ENCODE measurements around the gene PRADC1. TPM values are rescaled to one million over a fixed set of nuclear protein-coding genes. Genes with fewer than 3 reads are reported as not detected.
A peak's percentile ranks its signal among the peaks of the same experiment; 100 is the strongest.
"Not testable (repeated sequence)": the region's sequence is repeated elsewhere in the genome, so short reads cannot be mapped to it uniquely, and the experiment has no call there.

Gene PRADC1
- total RNA-seq, 1 donor from 2014 or later, result 26.8 TPM

DNA sequence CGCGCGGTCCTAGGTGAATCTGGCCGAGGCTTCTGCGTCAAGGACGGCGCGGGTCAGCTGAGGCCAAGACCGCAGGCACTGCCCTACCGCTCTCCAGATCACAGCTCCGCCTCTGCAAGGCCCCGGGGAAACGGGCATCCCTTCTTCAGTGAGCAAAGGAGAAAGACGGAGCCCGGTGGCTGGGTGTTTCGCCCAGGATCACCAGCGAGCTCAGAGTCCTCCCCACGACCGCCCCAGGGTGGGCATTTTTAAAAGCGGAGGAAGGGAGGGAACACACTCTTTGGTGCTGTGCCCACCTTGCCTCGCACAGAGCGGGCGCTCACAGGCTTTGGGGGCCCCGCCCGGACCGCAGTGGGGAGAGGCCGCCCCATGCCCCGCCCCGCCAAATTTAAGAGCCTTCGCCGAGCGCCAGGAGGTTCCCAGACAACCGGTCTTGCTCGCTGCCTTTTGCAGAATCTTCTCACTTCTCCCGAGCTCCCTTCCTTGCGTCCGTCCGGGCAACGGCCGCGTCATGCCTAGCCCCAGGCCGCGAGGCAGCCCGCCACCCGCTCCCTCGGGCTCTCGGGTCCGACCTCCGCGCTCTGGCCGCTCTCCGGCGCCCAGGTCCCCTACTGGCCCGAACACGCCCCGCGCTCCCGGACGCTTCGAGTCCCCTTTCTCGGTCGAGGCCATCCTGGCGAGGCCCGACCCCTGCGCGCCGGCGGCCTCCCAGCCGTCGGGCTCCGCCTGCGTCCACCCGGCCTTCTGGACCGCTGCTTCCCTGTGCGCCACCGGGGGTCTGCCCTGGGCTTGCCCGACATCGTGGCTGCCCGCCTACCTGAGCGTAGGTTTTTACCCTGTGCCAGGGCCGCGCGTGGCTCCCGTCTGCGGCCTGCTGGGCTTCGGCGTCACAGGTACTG is 30.6 kb downstream of the PRADC1 start, which contains the start of gene NOTO:
NOTO (plus strand) TSS at position 419 of the 899 bp plus-strand sequence; CDS start at position 512, 93 bp downstream.
- H3K27ac Mint-ChIP-seq (ENCODE audit: unreplicated experiment), result no peak within 1 kb of the TSS
- no peak for TF ChIP-seq CTCF (IDR thresholded peaks at IDR 0.05; ENCODE audit: partially characterized antibody, unreplicated experiment)
- peaks cover 14% of the 10 kb centered on the region for H3K27me3 Mint-ChIP-seq (ENCODE audit: unreplicated experiment)
- peak within 1 kb of the TSS; percentile 70 for H3K4me3 Mint-ChIP-seq (ENCODE audit: unreplicated experiment)
- H3K4me1 Mint-ChIP-seq (ENCODE audit: low read depth, unreplicated experiment), result no peaks in the 10 kb centered on the region
- no peaks in the 10 kb centered on the region for H3K36me3 Mint-ChIP-seq (ENCODE audit: unreplicated experiment)
- peaks cover 3% of the 10 kb centered on the region for H3K9me3 Mint-ChIP-seq (ENCODE audit: unreplicated experiment)
- peak; percentile 56 for DNase-seq

- not testable (repeated sequence) for H3K36me3 Mint-ChIP-seq (ENCODE audit: unreplicated experiment); H3K4me3 Mint-ChIP-seq (ENCODE audit: unreplicated experiment); H3K9me3 Mint-ChIP-seq (ENCODE audit: unreplicated experiment); DNase-seq; H3K4me1 Mint-ChIP-seq (ENCODE audit: low read depth, unreplicated experiment); H3K27ac Mint-ChIP-seq (ENCODE audit: unreplicated experiment)
- H3K27me3 Mint-ChIP-seq (ENCODE audit: unreplicated experiment), result peaks cover 14% of the 10 kb centered on the region
Measured at GRCh38 chr2:73200281-73200680, 32.8 kb downstream of the PRADC1 start.

DNA sequence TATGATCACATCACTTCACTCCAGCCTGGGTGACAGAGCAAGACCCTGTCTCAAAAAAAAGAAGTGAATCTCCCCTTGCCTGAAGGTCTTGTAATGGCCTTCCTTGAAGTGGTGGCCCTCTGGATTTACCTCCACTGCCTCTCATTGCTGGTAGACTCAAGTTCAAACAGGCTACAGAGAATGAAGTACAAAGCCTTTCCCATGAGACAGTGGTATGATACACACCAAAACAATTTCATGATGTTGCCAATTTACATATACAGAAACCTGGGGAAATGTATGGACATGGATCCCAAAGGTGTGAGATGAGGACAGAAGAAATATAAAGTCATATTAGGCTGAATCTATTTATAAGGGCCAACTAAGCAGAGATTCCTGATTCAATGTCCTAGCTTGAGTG is 35.5 kb downstream of the PRADC1 start:
- Mint-ChIP-seq H3K36me3 (ENCODE audit: unreplicated experiment) (no peaks in the 10 kb centered on the region), H3K4me3 (ENCODE audit: unreplicated experiment) (no peak overlapping the region), H3K9me3 (ENCODE audit: unreplicated experiment) (peaks cover 3% of the 10 kb centered on the region), H3K27me3 (ENCODE audit: unreplicated experiment) (peaks cover 9% of the 10 kb centered on the region), H3K27ac (ENCODE audit: unreplicated experiment) (no peak overlapping the region), H3K4me1 (ENCODE audit: low read depth, unreplicated experiment) (no peaks in the 10 kb centered on the region)
- no peak for DNase-seq
- no peak for TF ChIP-seq CTCF (IDR thresholded peaks at IDR 0.05; ENCODE audit: partially characterized antibody, unreplicated experiment)

- peaks cover 1% of the 10 kb centered on the region for H3K9me3 Mint-ChIP-seq (ENCODE audit: unreplicated experiment)
- no peak for DNase-seq
- no peak overlapping the region for H3K27ac Mint-ChIP-seq (ENCODE audit: unreplicated experiment)
- H3K27me3 Mint-ChIP-seq (ENCODE audit: unreplicated experiment), result peaks cover 8% of the 10 kb centered on the region
- no peaks in the 10 kb centered on the region for H3K4me1 Mint-ChIP-seq (ENCODE audit: low read depth, unreplicated experiment)
- peaks cover 9% of the 10 kb centered on the region for H3K36me3 Mint-ChIP-seq (ENCODE audit: unreplicated experiment)
- TF ChIP-seq CTCF (IDR thresholded peaks at IDR 0.05; ENCODE audit: partially characterized antibody, unreplicated experiment), result no peak
- no peak overlapping the region for H3K4me3 Mint-ChIP-seq (ENCODE audit: unreplicated experiment)
Measured at GRCh38 chr2:73187549-73187948, 45.5 kb downstream of the PRADC1 start.

GRCh38 chr2:73185965-73186364 is 47.1 kb downstream of the PRADC1 start:
- peaks cover 6% of the 10 kb centered on the region for H3K27me3 Mint-ChIP-seq (ENCODE audit: unreplicated experiment)
- no peaks in the 10 kb centered on the region for H3K4me1 Mint-ChIP-seq (ENCODE audit: low read depth, unreplicated experiment)
- peaks cover 9% of the 10 kb centered on the region for H3K36me3 Mint-ChIP-seq (ENCODE audit: unreplicated experiment)
- H3K9me3 Mint-ChIP-seq (ENCODE audit: unreplicated experiment), result peaks cover 1% of the 10 kb centered on the region
- DNase-seq, result no peak
- no peak overlapping the region for H3K27ac Mint-ChIP-seq (ENCODE audit: unreplicated experiment)
- no peak overlapping the region for H3K4me3 Mint-ChIP-seq (ENCODE audit: unreplicated experiment)
- no peak for TF ChIP-seq CTCF (IDR thresholded peaks at IDR 0.05; ENCODE audit: partially characterized antibody, unreplicated experiment)

Other genes with a start within 250 kb of the PRADC1 start
- 13.7 TPM for gene SFXN5, start 161.5 kb downstream of the PRADC1 start, total RNA-seq (ENCODE audit: unreplicated experiment)
- gene RAB11FIP5, start 120.3 kb downstream of the PRADC1 start, total RNA-seq (ENCODE audit: unreplicated experiment), result 13.5 TPM
- gene NOTO, start 30.7 kb downstream of the PRADC1 start, total RNA-seq (ENCODE audit: unreplicated experiment), result not detected
- 17.0 TPM for gene SMYD5, start 19.0 kb downstream of the PRADC1 start, total RNA-seq (ENCODE audit: unreplicated experiment)
- gene CCT7, start 1.1 kb upstream of the PRADC1 start, total RNA-seq (ENCODE audit: unreplicated experiment), result 269 TPM
- gene FBXO41, start 51.2 kb upstream of the PRADC1 start, total RNA-seq (ENCODE audit: unreplicated experiment), result 14.0 TPM
- gene EGR4, start 60.3 kb upstream of the PRADC1 start, total RNA-seq (ENCODE audit: unreplicated experiment), result not detected
- 50.5 TPM for gene ALMS1, start 152.6 kb upstream of the PRADC1 start, total RNA-seq (ENCODE audit: unreplicated experiment)